GM12878 (cell line): ENCODE results near the gene COA1. TPM values are rescaled to one million over a fixed set of nuclear protein-coding genes. Genes with fewer than 3 reads are reported as not detected.

Experiments used
- ATAC-seq: fragments of 200-7000 bp; cut with Tn5 transposase; 3 replicates; pipeline ENCODE4 v1.9.1; 2020; ENCODE audit warnings: mild to moderate bottlenecking, moderate library complexity
- BruUV-seq: library from RNA; stranded (reverse); fragments of 400-500 nt; replicated peaks from 2 replicates; lab custom pipeline; 2021; lab: Mats Ljungman, UMichigan
- CTCF ChIA-PET: fragments of 300-600 bp; sonication (Branson Sonifier 250); formaldehyde crosslinking; extraction: SDS; loops from one replicate; lab custom pipeline; 2021; ENCODE audit warnings: inconsistent platforms; lab: Yijun Ruan, JAX
- POLR2A ChIA-PET: fragments of 350-600 bp; formaldehyde crosslinking; extraction: SDS; loops from one replicate; lab custom pipeline; 2021; ENCODE audit warnings: inconsistent platforms; lab: Charles Lee
- RAD21 ChIA-PET: fragments of 300-600 bp; sonication (Branson Sonifier 250); formaldehyde crosslinking; loops from one replicate; lab custom pipeline; 2023; ENCODE audit warnings: antibody characterized with exemption; ENCODE audit not compliant: unreplicated experiment; lab: Charles Lee
- SMC1A ChIA-PET: fragments of 300-600 bp; sonication (Branson Sonifier 250); formaldehyde crosslinking; loops from one replicate; lab custom pipeline; 2023; ENCODE audit not compliant: unreplicated experiment, uncharacterized antibody; lab: Charles Lee
- DNase-seq: peaks from one replicate; pipeline ENCODE4 v3.0.0-alpha.2; 2011; ENCODE audit warnings: low read depth, low spot score
- FAIRE-seq: peaks from 3 replicates; lab custom pipeline; 2011; peaks lifted over from hg19 to GRCh38; lab: Jason Lieb, UNC
- H2AFZ ChIP-seq: 2 replicates; pipeline ENCODE4 v1.6.0; 2011; ENCODE audit warnings: low read depth, low read length, control low read depth; ENCODE audit not compliant: control insufficient read depth
- H3K27ac ChIP-seq: 2 replicates; pipeline ENCODE4 v1.5.1; 2011; ENCODE audit warnings: control low read depth; ENCODE audit not compliant: control insufficient read depth, insufficient read depth
- H3K27me3 ChIP-seq, 2 experiments: replicated peaks in 1 of 2; 2 replicates each; pipeline versions ENCODE4 v1.6.0 to v1.6.1; 2011; ENCODE audit warnings: low read length in 1 of 2; ENCODE audit not compliant: control insufficient read depth in 2 of 2, insufficient read depth in 2 of 2
- H3K36me3 ChIP-seq, 2 experiments: 2 replicates each; pipeline ENCODE4 v1.5.1; 2011; ENCODE audit warnings: low read length in 1 of 2; ENCODE audit not compliant: control insufficient read depth in 2 of 2, insufficient read depth in 2 of 2
- H3K4me1 ChIP-seq: 2 replicates; pipeline ENCODE4 v1.6.1; 2011; ENCODE audit warnings: mild to moderate bottlenecking, low read length, moderate library complexity, mixed read lengths; ENCODE audit not compliant: control insufficient read depth, insufficient read depth
- H3K4me2 ChIP-seq: 2 replicates; pipeline ENCODE4 v1.6.0; 2011; ENCODE audit warnings: control low read depth; ENCODE audit not compliant: control insufficient read depth, insufficient read depth
- H3K4me3 ChIP-seq: fragments of 200-600 bp; sonication (generic); 2 replicates; pipeline ENCODE4 v1.5.1; 2016
- H3K79me2 ChIP-seq: 2 replicates; pipeline ENCODE4 v1.6.0; 2011; ENCODE audit warnings: low read length; ENCODE audit not compliant: control insufficient read depth, insufficient read depth
- H3K9ac ChIP-seq: 2 replicates; pipeline ENCODE4 v1.8.0; 2011; ENCODE audit warnings: low read length, control low read depth, mixed read lengths; ENCODE audit not compliant: control insufficient read depth, insufficient read depth
- H3K9me3 ChIP-seq: replicated peaks from 3 replicates; pipeline ENCODE4 v1.5.1; 2011; ENCODE audit warnings: mild to moderate bottlenecking, low read length; ENCODE audit not compliant: control insufficient read depth, insufficient read depth
- H4K20me1 ChIP-seq: 2 replicates; pipeline ENCODE4 v1.6.0; 2011; ENCODE audit not compliant: control insufficient read depth, insufficient read depth
- BACH1 ChIP-seq: fragments of 450-650 bp; IDR thresholded peaks from 2 replicates; pipeline ENCODE4 v1.6.1; 2017; ENCODE audit warnings: mild to moderate bottlenecking, borderline replicate concordance
- HDAC2 ChIP-seq: fragments of 200-600 bp; sonication (generic); IDR thresholded peaks from 2 replicates; pipeline ENCODE4 v1.6.1; 2017
- MYB ChIP-seq: fragments of 150-350 bp; IDR thresholded peaks from 2 replicates; pipeline ENCODE4 v1.6.1; 2014; ENCODE audit warnings: mild to moderate bottlenecking, low read depth, low read length, borderline replicate concordance
- NFIC ChIP-seq: IDR thresholded peaks from 2 replicates; pipeline ENCODE4 v1.6.1; 2012; ENCODE audit warnings: low read depth, mild to moderate bottlenecking, inconsistent platforms, low read length, moderate library complexity
- NFXL1 ChIP-seq: fragments of 450-650 bp; IDR thresholded peaks from 2 replicates; pipeline ENCODE4 v1.6.1; 2017; ENCODE audit warnings: antibody characterized with exemption, mild to moderate bottlenecking, borderline replicate concordance
- SUPT20H ChIP-seq: IDR thresholded peaks from 2 replicates; pipeline ENCODE4 v1.6.1; 2011; ENCODE audit warnings: low read depth, mild to moderate bottlenecking, low read length, moderate library complexity, borderline replicate concordance; ENCODE audit not compliant: control insufficient read depth
- TBL1XR1 ChIP-seq: IDR thresholded peaks from 2 replicates; pipeline ENCODE4 v1.6.1; 2012; ENCODE audit warnings: low read depth, low read length, improper control_type of control experiment
- ZNF622 ChIP-seq: fragments of 450-650 bp; IDR thresholded peaks from 2 replicates; pipeline ENCODE4 v1.6.1; 2017; ENCODE audit warnings: mild to moderate bottlenecking, inconsistent platforms
- in situ Hi-C: fragments of 300-500 bp; cut with MboI; formaldehyde crosslinking; loops from 9 replicates; pipeline ENCODE4 v1.14.3; 2018; ENCODE audit warnings: mixed read lengths
- intact Hi-C: fragments of 100-400 bp; cut with micrococcal nuclease; formaldehyde crosslinking; loops from one replicate; pipeline ENCODE4 v1.14.2; 2022; ENCODE audit not compliant: unreplicated experiment
- polyA plus RNA-seq, 11 experiments: library from polyadenylated mRNA; depleted of rRNA in 4 of 11; unstranded in 6 of 11; stranded (reverse) in 5 of 11; fragments of >200 nt; fragmentation: Nextera tagmentation in 4 of 11; fragmentation: Illumina TruSeq in 1 of 11; extraction: Ambion mirVana in 4 of 11; extraction: Trizol in 1 of 11; gene quantifications; 1 replicate in 1 of 11; 2 replicates in 10 of 11; pipeline versions ENCODE4 v1.2.1 to v1.2.3, GENCODE V29; 2011 to 2016; ENCODE audit warnings: inconsistent platforms in 2 of 11, missing spikeins in 2 of 11, low read depth in 1 of 11
- total RNA-seq, 4 experiments: library from RNA; depleted of rRNA in 3 of 4; stranded (reverse); fragments of >200 nt in 3 of 4; fragmentation: Illumina TruSeq in 1 of 4; extraction: Trizol in 1 of 4; gene quantifications; 2 replicates each; pipeline versions ENCODE4 v1.2.1 to v1.2.3, GENCODE V29; 2013 to 2021
- TF ChIP-seq, protein P1 (sequence below): IDR thresholded peaks from 2 replicates; pipeline ENCODE4 v1.6.1; 2012; ENCODE audit warnings: low read length, inconsistent platforms

Gene COA1
- total and polyA plus RNA-seq, 10 of the 15 experiments (the other 5 are each of a cell fraction or from before 2014, with no cell fraction given), result 83.1 to 258 (median 111) TPM

DNA sequence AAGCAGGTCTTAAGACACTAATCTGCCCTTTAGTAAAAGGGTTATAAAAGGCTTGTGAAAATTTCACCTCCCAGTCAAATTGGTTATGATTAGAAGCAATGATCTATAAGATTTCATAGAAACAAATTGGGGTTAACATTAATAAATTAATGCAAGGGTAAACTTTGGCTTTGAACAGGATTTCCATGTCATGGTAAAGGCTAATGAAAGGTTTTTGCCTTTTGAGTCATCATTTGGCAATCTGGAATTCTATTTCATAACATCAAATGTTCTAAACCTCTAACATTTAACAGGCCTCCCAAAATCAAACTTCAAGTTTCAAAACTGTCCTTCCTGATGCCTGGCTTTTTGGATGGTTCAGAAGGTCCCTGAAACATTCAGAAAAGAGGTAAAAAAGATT is 62.4 kb downstream of the COA1 start:
- Histone ChIP-seq H3K27me3 (no peaks in the 10 kb centered on the region), H3K79me2 (peaks cover 59% of the 10 kb centered on the region), H4K20me1 (no peaks in the 10 kb centered on the region), H3K4me2 (no peak overlapping the region), H3K9me3 (peaks cover 17% of the 10 kb centered on the region), H3K9ac (no peak overlapping the region), H3K27ac (no peak overlapping the region), H3K36me3 (peaks cover 3 to 4% of the 10 kb centered on the region in 2 experiments), H2AFZ (no peak overlapping the region), H3K4me1 (peaks cover 11% of the 10 kb centered on the region; the same call in 1 of the 2 replicates), H3K4me3 (no peak overlapping the region)
- no TSS peak for BruUV-seq
- RAD21 ChIA-PET, result interaction anchor here (1.6 kb wide), 1 partner anchor 18 kb away, joined by 3 read pairs; no protein-coding TSS in a partner anchor
- no peak for DNase-seq
- SMC1A ChIA-PET, result interaction anchor here (0.9 to 3.5 kb wide), 4 partner anchors 10 to 32 kb away, joined by 3 to 17 read pairs (median 4); no protein-coding TSS in a partner anchor
- no peak for FAIRE-seq
- no peak for TF ChIP-seq NFXL1
- TF ChIP-seq ZNF622, result no peak
- no peak for TF ChIP-seq BACH1
- TF ChIP-seq SUPT20H, result no peak
- TF ChIP-seq HDAC2, result no peak
- TF ChIP-seq NFIC, result no peak
- TF ChIP-seq TBL1XR1, result no peak
- no peak for TF ChIP-seq MYB
- TF ChIP-seq, protein P1, sequence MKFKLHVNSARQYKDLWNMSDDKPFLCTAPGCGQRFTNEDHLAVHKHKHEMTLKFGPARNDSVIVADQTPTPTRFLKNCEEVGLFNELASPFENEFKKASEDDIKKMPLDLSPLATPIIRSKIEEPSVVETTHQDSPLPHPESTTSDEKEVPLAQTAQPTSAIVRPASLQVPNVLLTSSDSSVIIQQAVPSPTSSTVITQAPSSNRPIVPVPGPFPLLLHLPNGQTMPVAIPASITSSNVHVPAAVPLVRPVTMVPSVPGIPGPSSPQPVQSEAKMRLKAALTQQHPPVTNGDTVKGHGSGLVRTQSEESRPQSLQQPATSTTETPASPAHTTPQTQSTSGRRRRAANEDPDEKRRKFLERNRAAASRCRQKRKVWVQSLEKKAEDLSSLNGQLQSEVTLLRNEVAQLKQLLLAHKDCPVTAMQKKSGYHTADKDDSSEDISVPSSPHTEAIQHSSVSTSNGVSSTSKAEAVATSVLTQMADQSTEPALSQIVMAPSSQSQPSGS, result no peak
- POLR2A ChIA-PET, result no interaction called here
- intact Hi-C loops (no loop called here), in situ Hi-C loops (no loop called here)
- ATAC-seq, result no peak
- CTCF ChIA-PET, result interaction anchor here (1.1 to 1.4 kb wide), 2 partner anchors 9 to 33 kb away, joined by 3 to 4 read pairs; no protein-coding TSS in a partner anchor
